WTC11 (cell line): ENCODE results near the gene ITGAE. TPM values are rescaled to one million over a fixed set of nuclear protein-coding genes. Genes with fewer than 3 reads are reported as not detected.

Source experiments
- ATAC-seq: fragments of 200-7000 bp; cut with Tn5 transposase; 2 replicates; pipeline ENCODE4 v1.10.0; 2021; ENCODE audit warnings: mild to moderate bottlenecking, moderate library complexity
- CTCF ChIA-PET: fragments of 300-600 bp; sonication (Branson Sonifier 250); formaldehyde crosslinking; loops from one replicate; lab custom pipeline; 2021; ENCODE audit warnings: antibody characterized with exemption; lab: Charles Lee
- POLR2A ChIA-PET: fragments of 350-600 bp; sonication (Branson Sonifier 250); formaldehyde crosslinking; loops from one replicate; lab custom pipeline; 2021; ENCODE audit warnings: antibody characterized with exemption; lab: Charles Lee
- DNase-seq: peaks from one replicate; pipeline ENCODE4 v3.0.0; 2021; ENCODE audit warnings: low spot score
- H3K27ac Mint-ChIP-seq: 2 replicates; pipeline ENCODE4 v1.8.0; 2021; ENCODE audit warnings: mixed read lengths
- H3K27me3 Mint-ChIP-seq: 2 replicates; pipeline ENCODE4 v1.8.0; 2021; ENCODE audit warnings: low read depth, mild to moderate bottlenecking, moderate library complexity, mixed read lengths
- H3K36me3 Mint-ChIP-seq: 2 replicates; pipeline ENCODE4 v1.8.0; 2021; ENCODE audit warnings: mixed read lengths
- H3K4me1 Mint-ChIP-seq: 2 replicates; pipeline ENCODE4 v1.8.0; 2022; ENCODE audit warnings: mixed read lengths
- H3K4me3 Mint-ChIP-seq: 2 replicates; pipeline ENCODE4 v1.8.0; 2021; ENCODE audit warnings: mild to moderate bottlenecking, moderate library complexity, mixed read lengths
- H3K9me3 Mint-ChIP-seq: 2 replicates; pipeline ENCODE4 v1.8.0; 2021; ENCODE audit warnings: mixed read lengths
- AR ChIP-seq: fragments of 250-450 bp; sonication (Bioruptor Pico); IDR thresholded peaks from 2 replicates; pipeline ENCODE4 v1.9.0; 2021; ENCODE audit warnings: mild to moderate bottlenecking
- E2F5 ChIP-seq: sonication (generic); formaldehyde crosslinking; IDR thresholded peaks from 2 replicates; pipeline ENCODE4 v1.8.1; 2022; ENCODE audit warnings: mild to moderate bottlenecking, moderate library complexity, missing genetic modification reagents
- GABPB1 ChIP-seq: sonication (generic); formaldehyde crosslinking; IDR thresholded peaks from 2 replicates; pipeline ENCODE4 v1.8.1; 2023; ENCODE audit warnings: mild to moderate bottlenecking, missing genetic modification reagents
- JAZF1 ChIP-seq: fragments of 250-450 bp; sonication (Bioruptor Pico); IDR thresholded peaks from 2 replicates; pipeline ENCODE4 v1.9.0; 2021; ENCODE audit warnings: moderate library complexity, mild to moderate bottlenecking, inconsistent platforms
- KAT7 ChIP-seq: sonication (generic); formaldehyde crosslinking; IDR thresholded peaks from 2 replicates; pipeline ENCODE4 v1.8.1; 2023; ENCODE audit warnings: missing genetic modification reagents, mild to moderate bottlenecking, borderline replicate concordance
- MYBL2 ChIP-seq: sonication (generic); formaldehyde crosslinking; IDR thresholded peaks from 2 replicates; pipeline ENCODE4 v1.8.1; 2023; ENCODE audit warnings: mild to moderate bottlenecking, moderate library complexity, missing genetic modification reagents
- NFATC4 ChIP-seq: fragments of 250-450 bp; sonication (Bioruptor Pico); IDR thresholded peaks from 2 replicates; pipeline ENCODE4 v1.9.0; 2021; ENCODE audit warnings: mild to moderate bottlenecking
- NFE2L1 ChIP-seq: sonication (generic); formaldehyde crosslinking; IDR thresholded peaks from 2 replicates; pipeline ENCODE4 v1.8.1; 2023; ENCODE audit warnings: missing genetic modification reagents
- OVOL2 ChIP-seq: fragments of 250-450 bp; sonication (Bioruptor Pico); IDR thresholded peaks from 2 replicates; pipeline ENCODE4 v1.9.0; 2021; ENCODE audit warnings: mild to moderate bottlenecking, borderline replicate concordance
- PRDM15 ChIP-seq: sonication (generic); formaldehyde crosslinking; IDR thresholded peaks from 2 replicates; pipeline ENCODE4 v1.8.0; 2022; ENCODE audit warnings: missing genetic modification reagents
- SMAD4 ChIP-seq: sonication (generic); formaldehyde crosslinking; IDR thresholded peaks from 2 replicates; pipeline ENCODE4 v1.8.0; 2022; ENCODE audit warnings: mild to moderate bottlenecking, missing genetic modification reagents
- ZSCAN18 ChIP-seq: fragments of 250-450 bp; sonication (Bioruptor Pico); IDR thresholded peaks from 2 replicates; pipeline ENCODE4 v2.1.2; 2022; ENCODE audit warnings: mild to moderate bottlenecking, moderate library complexity
- total RNA-seq: library from RNA; stranded (reverse); gene quantifications from 3 replicates; pipeline ENCODE4 v1.2.3, GENCODE V29; 2021
- TF ChIP-seq, protein P1 (sequence below): sonication (generic); formaldehyde crosslinking; IDR thresholded peaks from 2 replicates; pipeline ENCODE4 v1.8.0; 2022; ENCODE audit warnings: mild to moderate bottlenecking, missing genetic modification reagents
- TF ChIP-seq, protein P2 (sequence below): sonication (generic); formaldehyde crosslinking; IDR thresholded peaks from 2 replicates; pipeline ENCODE4 v1.8.1; 2023; ENCODE audit warnings: mild to moderate bottlenecking, missing genetic modification reagents, moderate library complexity

ITGAE gene
- total RNA-seq, 1 experiment from 2014 or later: 19.5 TPM

DNA sequence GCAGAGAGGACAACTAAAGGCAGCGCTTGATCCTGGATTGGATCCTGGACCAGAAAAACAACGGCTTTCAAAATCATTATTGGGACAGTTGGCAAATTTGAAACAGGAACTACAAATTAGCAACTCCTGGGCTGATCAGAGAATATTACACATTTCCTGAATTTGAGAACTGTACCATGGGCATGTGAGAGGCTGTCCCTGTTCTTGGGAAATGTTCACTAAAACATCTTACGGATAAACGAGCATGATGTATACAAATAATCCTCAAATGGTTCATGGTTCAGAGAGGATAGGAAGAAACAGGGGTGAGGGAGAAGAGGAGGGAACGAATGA, 2.3 kb upstream of the ITGAE start (continued):
- TF ChIP-seq, protein P1, sequence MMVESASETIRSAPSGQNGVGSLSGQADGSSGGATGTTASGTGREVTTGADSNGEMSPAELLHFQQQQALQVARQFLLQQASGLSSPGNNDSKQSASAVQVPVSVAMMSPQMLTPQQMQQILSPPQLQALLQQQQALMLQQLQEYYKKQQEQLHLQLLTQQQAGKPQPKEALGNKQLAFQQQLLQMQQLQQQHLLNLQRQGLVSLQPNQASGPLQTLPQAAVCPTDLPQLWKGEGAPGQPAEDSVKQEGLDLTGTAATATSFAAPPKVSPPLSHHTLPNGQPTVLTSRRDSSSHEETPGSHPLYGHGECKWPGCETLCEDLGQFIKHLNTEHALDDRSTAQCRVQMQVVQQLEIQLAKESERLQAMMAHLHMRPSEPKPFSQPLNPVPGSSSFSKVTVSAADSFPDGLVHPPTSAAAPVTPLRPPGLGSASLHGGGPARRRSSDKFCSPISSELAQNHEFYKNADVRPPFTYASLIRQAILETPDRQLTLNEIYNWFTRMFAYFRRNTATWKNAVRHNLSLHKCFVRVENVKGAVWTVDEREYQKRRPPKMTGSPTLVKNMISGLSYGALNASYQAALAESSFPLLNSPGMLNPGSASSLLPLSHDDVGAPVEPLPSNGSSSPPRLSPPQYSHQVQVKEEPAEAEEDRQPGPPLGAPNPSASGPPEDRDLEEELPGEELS (CRISPR knock-in tag): no peak
- TF ChIP-seq NFE2L1 (no peak), JAZF1 (CRISPR knock-in tag) (no peak), SMAD4 (CRISPR knock-in tag) (no peak), MYBL2 (CRISPR knock-in tag) (no peak), KAT7 (CRISPR knock-in tag) (no peak), E2F5 (no peak), AR (CRISPR knock-in tag) (no peak), ZSCAN18 (CRISPR knock-in tag) (no peak), OVOL2 (CRISPR knock-in tag) (no peak)
- TF ChIP-seq, protein P2, sequence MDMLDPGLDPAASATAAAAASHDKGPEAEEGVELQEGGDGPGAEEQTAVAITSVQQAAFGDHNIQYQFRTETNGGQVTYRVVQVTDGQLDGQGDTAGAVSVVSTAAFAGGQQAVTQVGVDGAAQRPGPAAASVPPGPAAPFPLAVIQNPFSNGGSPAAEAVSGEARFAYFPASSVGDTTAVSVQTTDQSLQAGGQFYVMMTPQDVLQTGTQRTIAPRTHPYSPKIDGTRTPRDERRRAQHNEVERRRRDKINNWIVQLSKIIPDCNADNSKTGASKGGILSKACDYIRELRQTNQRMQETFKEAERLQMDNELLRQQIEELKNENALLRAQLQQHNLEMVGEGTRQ (CRISPR knock-in tag): no peak

DNA sequence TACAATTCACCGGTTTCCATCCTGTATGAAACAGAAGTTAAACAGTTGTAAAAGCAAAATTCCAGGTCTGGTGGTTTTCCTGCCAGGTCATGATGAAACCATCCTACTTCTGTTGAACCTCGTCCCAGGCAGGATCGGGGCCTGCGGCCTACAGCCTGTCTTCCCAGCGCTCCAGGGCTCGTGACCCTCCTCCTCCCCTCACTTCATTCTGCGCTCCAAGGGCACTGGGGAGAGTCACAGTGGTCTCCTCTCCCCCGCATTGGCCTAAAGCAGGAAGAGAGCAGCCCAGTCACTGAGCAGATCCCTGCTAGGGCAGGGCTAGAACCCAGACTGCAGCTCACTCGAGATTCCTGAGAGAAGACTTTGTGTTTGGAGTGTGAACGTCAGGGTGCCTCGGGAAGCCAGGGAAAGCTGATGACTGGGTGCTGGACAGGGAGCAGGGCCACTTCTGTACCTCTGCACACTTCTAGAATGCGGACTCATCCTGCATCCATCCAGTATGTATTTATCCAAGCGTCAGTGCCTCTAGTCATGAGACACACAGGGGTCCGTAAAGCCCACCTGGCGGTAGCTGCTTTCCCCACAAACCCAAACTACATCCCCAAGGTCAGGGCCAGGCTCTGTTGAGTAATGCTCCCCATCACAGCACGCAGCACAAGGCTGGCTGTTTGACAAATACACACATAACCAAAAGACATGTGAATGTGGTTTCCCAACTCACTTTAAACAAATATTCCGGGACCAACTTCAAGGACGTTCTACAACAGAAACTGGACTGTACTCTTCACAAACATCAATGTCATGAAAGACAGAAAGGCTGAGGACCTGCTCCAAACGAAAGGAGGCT, 1.7 kb upstream of the ITGAE start:
- H3K9me3 Mint-ChIP-seq: no peaks in the 10 kb centered on the region
- ChIA-PET CTCF (interaction anchor here (3.0 kb wide), 1 partner anchor 65 kb away, joined by 20 read pairs; no protein-coding TSS in a partner anchor), POLR2A (no interaction called here)
- ATAC-seq (no peak), DNase-seq (no peak)
- no peaks in the 10 kb centered on the region for H3K4me1 Mint-ChIP-seq
- no peaks in the 10 kb centered on the region; the same call in 1 of the 2 replicates for H3K27me3 Mint-ChIP-seq
- H3K36me3 Mint-ChIP-seq: peaks cover 12% of the 10 kb centered on the region
- peak overlapping the region; percentile 57 for H3K27ac Mint-ChIP-seq
- no peak for TF ChIP-seq NFATC4
- no peak for TF ChIP-seq PRDM15 (CRISPR knock-in tag)
- peak; percentile 78 for TF ChIP-seq GABPB1 (CRISPR knock-in tag)
- no peak overlapping the region for H3K4me3 Mint-ChIP-seq
